PC-3 (cell line): ENCODE results near the gene CHST9.

ENCODE experiments used
- CTCF ChIP-seq: fragments of 300-600 bp; sonication (generic); conservative IDR thresholded peaks from 2 replicates; pipeline ENCODE4 v1.5.1; 2017; ENCODE audit warnings: antibody characterized with exemption, low read depth, mild to moderate bottlenecking, low read length
- EZH2 ChIP-seq: fragments of 300-600 bp; sonication (generic); IDR thresholded peaks from one replicate; pipeline ENCODE4 v1.6.1; 2017; ENCODE audit warnings: antibody characterized with exemption, mild to moderate bottlenecking, low read length; ENCODE audit not compliant: unreplicated experiment
- EZH2phosphoT487 ChIP-seq: fragments of 300-600 bp; sonication (generic); IDR thresholded peaks from 2 replicates; pipeline ENCODE4 v1.6.1; 2018; ENCODE audit warnings: mild to moderate bottlenecking, antibody characterized with exemption, low read length, borderline replicate concordance

- no peak for TF ChIP-seq CTCF
- no peak for TF ChIP-seq EZH2phosphoT487
- no peak for TF ChIP-seq EZH2
Observed at GRCh38 chr18:27135504-27136207, 49.5 kb downstream of the CHST9 start.
